ENCODE data around the gene GMEB1. TPM values are rescaled to one million over a fixed set of nuclear protein-coding genes. Genes with fewer than 3 reads are reported as not detected.

GMEB1 gene
- total and polyA plus RNA-seq, 10 of the 15 experiments (the other 5 are each of a cell fraction or from before 2014, with no cell fraction given), result 4.9 to 17.6 (median 9.4) TPM

- Histone ChIP-seq H3K4me2 (ENCODE audit: control insufficient read depth, insufficient read depth) (peak overlapping the region; percentile 79), H3K4me1 (ENCODE audit: control insufficient read depth, insufficient read depth, low read length) (no peaks in the 10 kb centered on the region), H2AFZ (ENCODE audit: control insufficient read depth, low read depth, low read length) (peak overlapping the region; percentile 51), H3K36me3 (ENCODE audit: control insufficient read depth in 2 of 2, insufficient read depth in 2 of 2, low read length in 1 of 2) (no peaks in the 10 kb centered on the region), H3K9ac (ENCODE audit: control insufficient read depth, insufficient read depth, low read length) (peak overlapping the region; percentile 100), H3K27me3 (replicated peaks in 1 of 2; ENCODE audit: control insufficient read depth in 2 of 2, insufficient read depth in 2 of 2, low read length in 1 of 2) (no peaks in the 10 kb centered on the region), H3K9me3 (replicated peaks; ENCODE audit: control insufficient read depth, insufficient read depth, low read length) (no peaks in the 10 kb centered on the region), H4K20me1 (ENCODE audit: control insufficient read depth, insufficient read depth) (no peaks in the 10 kb centered on the region), H3K4me3 (peak overlapping the region; percentile 100), H3K27ac (ENCODE audit: control insufficient read depth, insufficient read depth) (peak overlapping the region; percentile 99), H3K79me2 (ENCODE audit: control insufficient read depth, insufficient read depth, low read length) (peaks cover 25% of the 10 kb centered on the region)
- CTCF ChIA-PET, result interaction anchor here (1.0 to 2.4 kb wide), 4 partner anchors 26 to 253 kb away, joined by 3 to 15 read pairs (median 6); partner anchors contain the start of genes TAF12 and YTHDF2
- BruUV-seq (replicated peaks), result TSS peak; percentile 99
- WGBS (ENCODE audit: insufficient coverage, insufficient replicate concordance, low lambda C conversion rate, missing lambda C conversion rate), result under 1% methylated on average over 24 of the region's 63 CpGs
- SMC1A ChIA-PET (ENCODE audit: uncharacterized antibody, unreplicated experiment), result interaction anchor here (0.5 to 2.8 kb wide), 8 partner anchors 9 to 538 kb away, joined by 3 to 21 read pairs (median 3); partner anchors contain the start of genes RNU11, TAF12 and YTHDF2
- RAD21 ChIA-PET (ENCODE audit: unreplicated experiment), result interaction anchor here (0.8 to 2.6 kb wide), 8 partner anchors 21 to 216 kb away, joined by 3 to 26 read pairs (median 4); partner anchors contain the start of genes RNU11 and TAF12
- POLR2A ChIA-PET, result interaction anchor here (0.6 to 4.8 kb wide), 11 partner anchors 10 to 512 kb away, joined by 3 to 43 read pairs (median 5); partner anchors contain the start of genes MED18, RNU11, SRSF4 and TAF12
- intact Hi-C loops (cut with micrococcal nuclease; ENCODE audit: unreplicated experiment), result loop anchor here (1.0 kb wide), 2 partner anchors 21 to 67 kb away; partner anchors contain the start of genes RNU11 and YTHDF2
- ATAC-seq (peak; percentile 67), DNase-seq (ENCODE audit: low read depth, low spot score) (no peak), FAIRE-seq (no peak)
- in situ Hi-C loops (cut with MboI), result no loop called here
- no peak for TF ChIP-seq REST (IDR thresholded peaks at IDR 0.05; ENCODE audit: low read depth, low read length)
- no peak for TF ChIP-seq RUNX3 (IDR thresholded peaks at IDR 0.05; ENCODE audit: low read length)
- TF ChIP-seq TCF12 (IDR thresholded peaks at IDR 0.05; ENCODE audit: low read depth, low read length), result no peak
- peak; percentile 71 for TF ChIP-seq POLR2A (IDR thresholded peaks at IDR 0.05; ENCODE audit: low read depth, low read length)
- TF ChIP-seq NR2F1 (conservative IDR thresholded peaks at IDR 0.05), result peak; percentile 55
- peak; percentile 61; the same call in 1 of the 2 replicates for TF ChIP-seq BACH1 (IDR thresholded peaks at IDR 0.05; ENCODE audit: borderline replicate concordance)
- TF ChIP-seq ZSCAN29 (IDR thresholded peaks at IDR 0.05), result 0 out of 2 replicates have a peak, but pooled peaks have one; percentile 45
- no peak for TF ChIP-seq ATF2 (IDR thresholded peaks at IDR 0.05; ENCODE audit: low read length)
- TF ChIP-seq SMARCA5 (IDR thresholded peaks at IDR 0.05), result peak; percentile 74; the same call in 1 of the 2 replicates
- TF ChIP-seq NBN (IDR thresholded peaks at IDR 0.05), result 0 out of 2 replicates have a peak, but pooled peaks have one; percentile 32
- TF ChIP-seq IRF3 (IDR thresholded peaks at IDR 0.05), result no peak
- TF ChIP-seq IRF4 (IDR thresholded peaks at IDR 0.05; ENCODE audit: low read depth, low read length), result no peak
- TF ChIP-seq JUNB (IDR thresholded peaks at IDR 0.05), result no peak
- peak; percentile 52; the same call in 1 of the 2 replicates for TF ChIP-seq TAF1 (IDR thresholded peaks at IDR 0.05; ENCODE audit: borderline replicate concordance, low read depth, low read length)
- peak; percentile 89 for TF ChIP-seq GATAD2B (conservative IDR thresholded peaks at IDR 0.05; ENCODE audit: low read depth)
- no peak for TF ChIP-seq BCL3 (IDR thresholded peaks at IDR 0.05; ENCODE audit: borderline replicate concordance, insufficient read depth, low read depth, low read length, poor library complexity, severe bottlenecking)
- no peak for TF ChIP-seq JUND (IDR thresholded peaks at IDR 0.05; ENCODE audit: low read depth, low read length)
Observed at GRCh38 chr1:28668956-28669723, 556 bp downstream of the GMEB1 start.

Data from GM12878 (cell line).